PC-3 (cell line): ENCODE measurements around the gene LRRC28. TPM values are rescaled to one million over a fixed set of nuclear protein-coding genes. Genes with fewer than 3 reads are reported as not detected.
A peak's percentile ranks its signal among the peaks of the same experiment; 100 is the strongest.

ENCODE experiments used
- ATAC-seq: fragments of 200-7000 bp; cut with Tn5 transposase; 2 replicates; pipeline ENCODE4 v1.9.1; 2020; ENCODE audit warnings: mild to moderate bottlenecking, moderate library complexity
- BruUV-seq: library from RNA; stranded (reverse); fragments of 400-500 nt; replicated peaks from 2 replicates; lab custom pipeline; 2021; lab: Mats Ljungman, UMichigan
- CTCF ChIA-PET: fragments of 300-600 bp; sonication (Branson Sonifier 250); formaldehyde crosslinking; loops from one replicate; lab custom pipeline; 2022; ENCODE audit warnings: antibody characterized with exemption; lab: Charles Lee
- POLR2A ChIA-PET: fragments of 300-600 bp; sonication (Branson Sonifier 250); formaldehyde crosslinking; loops from one replicate; lab custom pipeline; 2022; ENCODE audit warnings: antibody characterized with exemption; ENCODE audit not compliant: unreplicated experiment; lab: Charles Lee
- DNase-seq: peaks from one replicate; pipeline ENCODE4 v3.0.0-alpha.2; 2015
- H2AFZ ChIP-seq: fragments of 300-600 bp; sonication (generic); 2 replicates; pipeline ENCODE4 v1.6.0; 2016; ENCODE audit warnings: antibody characterized with exemption, low read length
- H3F3A ChIP-seq: fragments of 300-600 bp; sonication (generic); one replicate; pipeline ENCODE4 v1.6.0; 2017; ENCODE audit warnings: antibody characterized with exemption, low read length, control low read depth, mild to moderate bottlenecking; ENCODE audit not compliant: unreplicated experiment
- H3K27ac ChIP-seq: fragments of 300-600 bp; sonication (generic); 2 replicates; pipeline ENCODE4 v1.5.1; 2016; ENCODE audit warnings: mild to moderate bottlenecking, low read length
- H3K27me3 ChIP-seq: fragments of 300-600 bp; sonication (generic); 2 replicates; pipeline ENCODE4 v1.6.1; 2016; ENCODE audit warnings: low read length, mixed read lengths
- H3K36me3 ChIP-seq: fragments of 300-600 bp; sonication (generic); 2 replicates; pipeline ENCODE4 v1.6.1; 2016; ENCODE audit warnings: low read depth, mixed run types, low read length, mixed read lengths
- H3K4me1 ChIP-seq: fragments of 300-600 bp; sonication (generic); 2 replicates; pipeline ENCODE4 v1.5.1; 2016; ENCODE audit warnings: low read length; ENCODE audit not compliant: insufficient read depth
- H3K4me2 ChIP-seq: fragments of 300-600 bp; sonication (generic); 2 replicates; pipeline ENCODE4 v1.6.0; 2016; ENCODE audit warnings: low read length
- H3K4me3 ChIP-seq: fragments of 300-600 bp; sonication (generic); 2 replicates; pipeline ENCODE4 v1.5.1; 2016; ENCODE audit warnings: mild to moderate bottlenecking, low read length, mixed read lengths
- H3K79me2 ChIP-seq: fragments of 300-600 bp; sonication (generic); 2 replicates; pipeline ENCODE4 v1.6.1; 2017; ENCODE audit warnings: low read length, mixed read lengths
- H3K9ac ChIP-seq: fragments of 300-600 bp; sonication (generic); 2 replicates; pipeline ENCODE4 v1.6.0; 2016; ENCODE audit warnings: mild to moderate bottlenecking, low read length
- H3K9me2 ChIP-seq: fragments of 300-600 bp; sonication (generic); replicated peaks from 2 replicates; pipeline ENCODE4 v1.6.1; 2016; ENCODE audit warnings: mixed run types, low read length, mixed read lengths
- H3K9me3 ChIP-seq: fragments of 300-600 bp; sonication (generic); 2 replicates; pipeline ENCODE4 v1.6.1; 2016; ENCODE audit warnings: low read length, mixed read lengths
- H4K20me1 ChIP-seq: fragments of 300-600 bp; sonication (generic); 2 replicates; pipeline ENCODE4 v1.6.1; 2016; ENCODE audit warnings: low read length, mixed read lengths
- EZH2 ChIP-seq: fragments of 300-600 bp; sonication (generic); IDR thresholded peaks from one replicate; pipeline ENCODE4 v1.6.1; 2017; ENCODE audit warnings: antibody characterized with exemption, mild to moderate bottlenecking, low read length; ENCODE audit not compliant: unreplicated experiment
- EZH2phosphoT487 ChIP-seq: fragments of 300-600 bp; sonication (generic); IDR thresholded peaks from 2 replicates; pipeline ENCODE4 v1.6.1; 2018; ENCODE audit warnings: mild to moderate bottlenecking, antibody characterized with exemption, low read length, borderline replicate concordance
- intact Hi-C: fragments of 100-400 bp; cut with micrococcal nuclease; formaldehyde crosslinking; loops from 2 replicates; pipeline ENCODE4 v1.9.0; 2023
- total RNA-seq: library from RNA; depleted of rRNA; stranded (reverse); fragments of >200 nt; gene quantifications from 2 replicates; pipeline ENCODE4 v1.2.3, GENCODE V29; 2014
- TF ChIP-seq, protein P1 (sequence below): fragments of 300-600 bp; sonication (generic); conservative IDR thresholded peaks from 2 replicates; pipeline ENCODE4 v1.5.1; 2017; ENCODE audit warnings: antibody characterized with exemption, low read depth, mild to moderate bottlenecking, low read length

The LRRC28 gene
- total RNA-seq, 1 experiment from 2014 or later, result 10.6 TPM

DNA sequence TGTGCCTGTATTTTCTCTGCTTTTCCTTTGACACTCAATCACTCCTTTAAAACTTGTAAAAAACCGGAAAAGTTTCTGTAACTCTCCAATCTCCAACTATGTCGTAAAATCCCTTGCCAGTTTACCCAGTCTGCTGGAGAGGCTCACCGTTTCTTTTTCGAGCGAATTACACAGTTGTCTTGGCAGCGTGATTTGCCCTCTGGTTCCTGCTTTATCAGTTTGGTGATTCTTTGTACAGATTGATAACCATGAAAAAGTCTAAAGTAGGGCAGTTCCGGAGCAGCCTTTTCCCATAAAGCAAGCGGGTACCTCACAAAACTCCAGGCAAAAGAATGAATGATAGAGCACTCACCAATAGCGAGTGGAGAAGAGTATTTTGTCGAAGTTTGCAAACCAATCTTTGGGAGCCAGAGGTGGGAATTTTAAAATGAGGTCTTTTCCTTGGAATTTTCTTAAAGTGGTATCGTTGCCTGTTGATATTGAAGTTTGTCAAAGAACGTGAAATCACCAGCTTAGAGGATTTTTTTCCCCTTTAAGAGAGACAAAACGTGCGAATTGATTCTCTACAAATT, 1.9 kb upstream of the LRRC28 start, which contains the start of gene TTC23:
TSS of gene TTC23 (minus strand) at position 312 of the 572 bp plus-strand sequence. CDS start 20,869 bp downstream, outside the sequence.
- ChIA-PET CTCF (no interaction called here), POLR2A (interaction anchor here (0.6 kb wide), 1 partner anchor 126 kb away, joined by 3 read pairs; no protein-coding TSS in a partner anchor)
- H3K79me2 ChIP-seq, result peaks cover 46% of the 10 kb centered on the region

DNA sequence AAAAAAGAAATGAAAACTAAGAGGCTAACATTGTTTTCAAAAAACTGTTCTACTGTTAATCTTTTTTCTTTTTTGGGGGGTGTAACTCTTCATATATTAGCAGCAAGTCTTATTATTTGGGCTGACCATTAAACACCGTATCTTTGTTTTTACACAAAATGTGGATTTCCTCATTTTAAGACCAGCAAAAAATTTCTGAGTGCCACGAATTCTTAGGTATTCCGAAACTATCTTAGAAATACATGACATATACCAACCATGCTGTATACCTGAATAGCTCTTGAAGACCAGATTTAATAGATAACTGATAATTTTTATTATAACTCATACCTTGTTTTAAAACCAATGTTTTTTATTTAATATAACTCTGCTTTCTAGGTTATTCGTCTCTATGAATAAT, 1.3 kb upstream of the LRRC28 start:
- POLR2A ChIA-PET, result no interaction called here
- H3K79me2 ChIP-seq, result peaks cover 46% of the 10 kb centered on the region
- intact Hi-C loops, result loop anchor here (5.0 kb wide), 1 partner anchor 72 kb away; no protein-coding TSS in a partner anchor
- H3K27me3 ChIP-seq, result no peaks in the 10 kb centered on the region
- H3K9me3 ChIP-seq, result no peaks in the 10 kb centered on the region
- peak overlapping the region; percentile 87 for H2AFZ ChIP-seq
- no TSS peak for BruUV-seq
- peak overlapping the region; percentile 94 for H3K9ac ChIP-seq
- no peaks in the 10 kb centered on the region for H3K36me3 ChIP-seq
- H3K27ac ChIP-seq, result peak overlapping the region; percentile 69
- TF ChIP-seq EZH2, result no peak
- TF ChIP-seq EZH2phosphoT487, result no peak
- TF ChIP-seq, protein P1, sequence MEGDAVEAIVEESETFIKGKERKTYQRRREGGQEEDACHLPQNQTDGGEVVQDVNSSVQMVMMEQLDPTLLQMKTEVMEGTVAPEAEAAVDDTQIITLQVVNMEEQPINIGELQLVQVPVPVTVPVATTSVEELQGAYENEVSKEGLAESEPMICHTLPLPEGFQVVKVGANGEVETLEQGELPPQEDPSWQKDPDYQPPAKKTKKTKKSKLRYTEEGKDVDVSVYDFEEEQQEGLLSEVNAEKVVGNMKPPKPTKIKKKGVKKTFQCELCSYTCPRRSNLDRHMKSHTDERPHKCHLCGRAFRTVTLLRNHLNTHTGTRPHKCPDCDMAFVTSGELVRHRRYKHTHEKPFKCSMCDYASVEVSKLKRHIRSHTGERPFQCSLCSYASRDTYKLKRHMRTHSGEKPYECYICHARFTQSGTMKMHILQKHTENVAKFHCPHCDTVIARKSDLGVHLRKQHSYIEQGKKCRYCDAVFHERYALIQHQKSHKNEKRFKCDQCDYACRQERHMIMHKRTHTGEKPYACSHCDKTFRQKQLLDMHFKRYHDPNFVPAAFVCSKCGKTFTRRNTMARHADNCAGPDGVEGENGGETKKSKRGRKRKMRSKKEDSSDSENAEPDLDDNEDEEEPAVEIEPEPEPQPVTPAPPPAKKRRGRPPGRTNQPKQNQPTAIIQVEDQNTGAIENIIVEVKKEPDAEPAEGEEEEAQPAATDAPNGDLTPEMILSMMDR, result no peak
- peaks cover 3% of the 10 kb centered on the region for H3F3A ChIP-seq
- H3K4me1 ChIP-seq, result peaks cover 38% of the 10 kb centered on the region
- H3K4me3 ChIP-seq, result peak overlapping the region; percentile 78
- DNase-seq, result no peak
- H4K20me1 ChIP-seq, result no peaks in the 10 kb centered on the region
- CTCF ChIA-PET, result no interaction called here
- peak overlapping the region; percentile 86 for H3K4me2 ChIP-seq
- H3K9me2 ChIP-seq, result no peaks in the 10 kb centered on the region
- no peak for ATAC-seq

More for the DNA sequence above, 1.9 kb upstream of the LRRC28 start, which contains the start of gene TTC23:
- H2AFZ ChIP-seq, result peak within 1 kb of the TSS; percentile 87
- BruUV-seq, result no TSS peak
- DNase-seq, result peak; percentile 91
- H3K27ac ChIP-seq, result peak within 1 kb of the TSS; percentile 69
- H3K9me3 ChIP-seq, result no peaks in the 10 kb centered on the region
- peak within 1 kb of the TSS; percentile 94 for H3K9ac ChIP-seq
- peaks cover 36% of the 10 kb centered on the region for H3K4me1 ChIP-seq
- H3F3A ChIP-seq, result peaks cover 3% of the 10 kb centered on the region
- H3K27me3 ChIP-seq, result no peaks in the 10 kb centered on the region
- H3K4me3 ChIP-seq, result peak within 1 kb of the TSS; percentile 78
- intact Hi-C loops, result no loop called here
- peak; percentile 43 for ATAC-seq
- TF ChIP-seq EZH2, result no peak
- TF ChIP-seq, protein P1, result no peak
- TF ChIP-seq EZH2phosphoT487, result no peak
- H3K4me2 ChIP-seq, result peak within 1 kb of the TSS; percentile 86
- H3K36me3 ChIP-seq, result no peaks in the 10 kb centered on the region
- H4K20me1 ChIP-seq, result no peaks in the 10 kb centered on the region
- no peaks in the 10 kb centered on the region for H3K9me2 ChIP-seq

DNA sequence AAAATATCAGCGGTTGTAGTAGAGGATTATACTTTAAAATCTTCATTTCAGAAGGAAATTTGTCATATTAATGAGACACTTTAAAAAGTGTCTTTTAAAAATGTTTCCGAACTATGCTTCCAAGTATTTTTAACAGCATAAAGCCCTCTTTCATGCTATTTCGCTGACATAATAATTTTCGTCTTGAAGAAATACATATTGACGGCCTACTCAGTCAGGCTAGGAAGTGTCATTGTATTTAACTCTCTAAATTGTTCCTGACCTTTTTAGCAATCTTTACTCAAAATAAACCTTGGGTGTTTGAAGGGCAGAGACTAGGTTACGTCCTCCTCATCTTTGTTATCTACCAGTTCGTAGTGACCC, 806 bp upstream of the LRRC28 start:
- H3F3A ChIP-seq, result peaks cover 3% of the 10 kb centered on the region
- ATAC-seq, result no peak
- H3K79me2 ChIP-seq, result peaks cover 45% of the 10 kb centered on the region
- no peaks in the 10 kb centered on the region for H3K9me3 ChIP-seq
- H3K36me3 ChIP-seq, result no peaks in the 10 kb centered on the region
- TF ChIP-seq, protein P1, result no peak
- no peak for TF ChIP-seq EZH2phosphoT487
- TF ChIP-seq EZH2, result no peak
- H3K9me2 ChIP-seq, result no peaks in the 10 kb centered on the region
- CTCF ChIA-PET, result no interaction called here
- BruUV-seq, result no TSS peak
- no peaks in the 10 kb centered on the region for H3K27me3 ChIP-seq
- no peak for DNase-seq
- POLR2A ChIA-PET, result no interaction called here
- peaks cover 38% of the 10 kb centered on the region for H3K4me1 ChIP-seq
- H3K4me2 ChIP-seq, result peak overlapping the region; percentile 86
- H2AFZ ChIP-seq, result peak overlapping the region; percentile 73
- H3K4me3 ChIP-seq, result peak overlapping the region; percentile 78
- peak overlapping the region; percentile 73 for H3K27ac ChIP-seq
- peak overlapping the region; percentile 94 for H3K9ac ChIP-seq
- H4K20me1 ChIP-seq, result no peaks in the 10 kb centered on the region
- intact Hi-C loops, result loop anchor here (5.0 kb wide), 1 partner anchor 72 kb away; no protein-coding TSS in a partner anchor
